Cardiac atrium fibroblast (primary cell): Measurements from ENCODE around the gene OSTN. TPM values are rescaled to one million over a fixed set of nuclear protein-coding genes. Genes with fewer than 3 reads are reported as not detected.

Source experiments
- total RNA-seq: library from RNA; depleted of rRNA; stranded (reverse); fragments of >200 nt; gene quantifications from 2 replicates; pipeline ENCODE4 v1.2.3, GENCODE V29; 2015

OSTN gene
- not detected in 2 replicates for total RNA-seq

GRCh38 chr3:191198932-191199331 lies at the start of gene OSTN:
Gene OSTN, plus strand, starts transcription at chr3:191199241. Its CDS starts 13,292 bp downstream, at chr3:191212533.

Other genes with a start within 250 kb of the OSTN start
- 109 and 156 TPM in 2 replicates for gene CCDC50, start 130.2 kb downstream of the OSTN start, total RNA-seq
- gene UTS2B, start 131.3 kb downstream of the OSTN start, total RNA-seq: 1.3 and 1.8 TPM in 2 replicates